CD4-positive, alpha-beta T cell (primary cell): ENCODE data around the gene YY1AP1. TPM values are rescaled to one million over a fixed set of nuclear protein-coding genes. Genes with fewer than 3 reads are reported as not detected.
"Not testable (repeated sequence)": the region's sequence is repeated elsewhere in the genome, so short reads cannot be mapped to it uniquely, and the experiment has no call there.

Experiments
- ATAC-seq: fragments of 200-7000 bp; cut with Tn5 transposase; one replicate; pipeline ENCODE4 v1.10.0; 2022; ENCODE audit warnings: mild to moderate bottlenecking; ENCODE audit not compliant: poor library complexity
- CTCF ChIA-PET: fragments of 350-600 bp; sonication (Branson Sonifier 250); formaldehyde crosslinking; loops from one replicate; lab custom pipeline; 2021; ENCODE audit warnings: antibody characterized with exemption, inconsistent platforms; lab: Charles Lee
- POLR2A ChIA-PET: fragments of 350-600 bp; sonication (Branson Sonifier 250); formaldehyde crosslinking; loops from one replicate; lab custom pipeline; 2021; ENCODE audit warnings: antibody characterized with exemption, inconsistent platforms; lab: Charles Lee
- DNase-seq, 14 experiments: peaks; one replicate each; pipeline ENCODE4 v3.0.0-alpha.2; 2013 to 2020; ENCODE audit warnings: mixed read lengths in 2 of 14
- H3K27ac ChIP-seq, 2 donors: one replicate each; pipeline versions ENCODE4 v1.5.1 to v1.7.0; 2013; ENCODE audit warnings: low read length in 2 of 2, low read depth in 1 of 2, mild to moderate bottlenecking in 1 of 2
- H3K27me3 ChIP-seq, 2 experiments: 1 replicate in 1 of 2; 2 replicates in 1 of 2; pipeline versions ENCODE4 v1.6.1 to v1.7.0; 2013; ENCODE audit warnings: low read length in 2 of 2, control low read depth in 1 of 2, mild to moderate bottlenecking in 1 of 2, moderate library complexity in 1 of 2; ENCODE audit not compliant: insufficient read depth in 2 of 2, control insufficient read depth in 1 of 2
- H3K36me3 ChIP-seq: one replicate; pipeline ENCODE4 v1.6.1; 2013; ENCODE audit warnings: low read length, control low read depth; ENCODE audit not compliant: insufficient read depth
- H3K4me1 ChIP-seq: one replicate; pipeline ENCODE4 v1.6.1; 2013; ENCODE audit warnings: low read length, control low read depth; ENCODE audit not compliant: insufficient read depth
- H3K4me3 ChIP-seq: one replicate; pipeline ENCODE4 v1.5.1; 2013; ENCODE audit warnings: mild to moderate bottlenecking, low read length, moderate library complexity
- H3K9me3 ChIP-seq, 2 experiments: 1 replicate in 1 of 2; 2 replicates in 1 of 2; pipeline versions ENCODE4 v1.6.1 to v1.7.0; 2013; ENCODE audit warnings: low read length in 2 of 2, mild to moderate bottlenecking in 2 of 2, control low read depth in 1 of 2, moderate library complexity in 1 of 2; ENCODE audit not compliant: control insufficient read depth in 1 of 2, insufficient read depth in 1 of 2
- H3K27ac Mint-ChIP-seq: one replicate; pipeline ENCODE4 v1.8.0; 2020; ENCODE audit warnings: mixed read lengths
- H3K27me3 Mint-ChIP-seq: one replicate; pipeline ENCODE4 v1.8.0; 2021; ENCODE audit warnings: mixed read lengths
- H3K36me3 Mint-ChIP-seq: one replicate; pipeline ENCODE4 v1.8.0; 2021; ENCODE audit warnings: low read depth, mixed read lengths
- H3K4me1 Mint-ChIP-seq: one replicate; pipeline ENCODE4 v1.8.0; 2021; ENCODE audit warnings: low read depth, mixed read lengths
- H3K4me3 Mint-ChIP-seq: one replicate; pipeline ENCODE4 v1.8.0; 2020; ENCODE audit warnings: mild to moderate bottlenecking, mixed read lengths
- H3K9me3 Mint-ChIP-seq: one replicate; pipeline ENCODE4 v1.8.0; 2020; ENCODE audit warnings: mixed read lengths
- CTCF ChIP-seq: fragments of 200-600 bp; IDR thresholded peaks from one replicate; pipeline ENCODE4 v1.8.0; 2022; ENCODE audit warnings: antibody characterized with exemption, mild to moderate bottlenecking
- intact Hi-C, 2 experiments: fragments of 100-400 bp; cut with DNase I in 1 of 2; cut with micrococcal nuclease in 1 of 2; formaldehyde crosslinking; loops; one replicate each; pipeline versions ENCODE4 v1.15.1 to v1.9.0; 2023 to 2025; cut with DNase I, micrococcal nuclease
- total RNA-seq, 174 experiments: library from RNA in 2 of 174; stranded (reverse) in 2 of 174; gene quantifications; one replicate each; pipeline ENCODE4 v1.2.3 and lab custom pipeline; 2021 to 2026

The YY1AP1 gene
- total RNA-seq, 2 experiments from 2014 or later, result 71.1 to 81.2 TPM

GRCh38 chr1:155725142-155725541, 36.6 kb upstream of the YY1AP1 start:
- no peak overlapping the region for H3K4me3 Mint-ChIP-seq
- no peak overlapping the region for H3K27ac Mint-ChIP-seq
- Histone ChIP-seq H3K9me3 (no peaks in the 10 kb centered on the region), H3K4me1 (no peaks in the 10 kb centered on the region), H3K36me3 (peaks cover 45% of the 10 kb centered on the region), H3K27me3 (no peaks in the 10 kb centered on the region), H3K27ac (no peak overlapping the region), H3K4me3 (no peak overlapping the region)
- DNase-seq (no peak), ATAC-seq (no peak)
- no peaks in the 10 kb centered on the region for H3K4me1 Mint-ChIP-seq
- intact Hi-C loops, result no loop called here
- no peaks in the 10 kb centered on the region for H3K9me3 Mint-ChIP-seq
- CTCF ChIA-PET, result no interaction called here
- no peak for TF ChIP-seq CTCF
- POLR2A ChIA-PET, result interaction anchor here (0.6 to 0.8 kb wide), 2 partner anchors 20 to 83 kb away, joined by 3 read pairs; no protein-coding TSS in a partner anchor
- no peaks in the 10 kb centered on the region for H3K27me3 Mint-ChIP-seq
- peaks cover 47% of the 10 kb centered on the region for H3K36me3 Mint-ChIP-seq

DNA sequence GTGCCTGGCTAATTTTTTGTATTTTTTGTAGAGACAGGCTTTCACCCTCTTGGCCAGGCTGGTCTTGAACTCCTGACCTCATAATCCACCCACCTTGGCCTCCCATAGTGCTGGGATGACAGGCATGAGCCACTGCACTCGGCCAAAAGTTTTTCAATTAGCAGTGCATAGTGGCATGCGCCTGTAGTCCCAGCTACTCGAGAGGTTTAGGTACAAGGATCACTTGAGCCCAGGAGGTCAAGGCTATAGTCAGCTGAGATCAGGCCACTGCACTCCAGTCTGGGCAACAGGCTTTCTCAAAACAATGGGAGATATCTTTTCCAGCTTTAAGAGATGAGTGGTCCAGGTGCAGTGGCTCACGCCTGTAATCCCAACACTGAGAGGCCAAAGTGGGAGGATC, 31.1 kb upstream of the YY1AP1 start:
- Mint-ChIP-seq H3K27ac (no peak overlapping the region), H3K36me3 (peaks cover 48% of the 10 kb centered on the region), H3K27me3 (no peaks in the 10 kb centered on the region), H3K4me3 (no peak overlapping the region), H3K9me3 (no peaks in the 10 kb centered on the region), H3K4me1 (peaks cover 6% of the 10 kb centered on the region)
- H3K36me3 ChIP-seq, result peaks cover 49% of the 10 kb centered on the region
- intact Hi-C loops, result no loop called here
- no peaks in the 10 kb centered on the region for H3K27me3 ChIP-seq
- ChIA-PET POLR2A (no interaction called here), CTCF (no interaction called here)
- no peak for TF ChIP-seq CTCF
- no peak for DNase-seq
- ATAC-seq, result no peak
- peaks cover 4% of the 10 kb centered on the region for H3K4me1 ChIP-seq
- H3K27ac ChIP-seq, result no peak overlapping the region
- H3K4me3 ChIP-seq, result no peak overlapping the region
- H3K9me3 ChIP-seq, result no peaks in the 10 kb centered on the region

GRCh38 chr1:155718524-155719115, 30.0 kb upstream of the YY1AP1 start:
- H3K36me3 ChIP-seq, result peaks cover 54% of the 10 kb centered on the region
- H3K9me3 ChIP-seq, intact Hi-C loops, H3K4me3 ChIP-seq, H3K4me1 Mint-ChIP-seq, H3K27ac ChIP-seq, H3K27ac Mint-ChIP-seq, ATAC-seq, H3K27me3 ChIP-seq, H3K9me3 Mint-ChIP-seq, H3K4me1 ChIP-seq, H3K27me3 Mint-ChIP-seq, CTCF ChIA-PET, H3K4me3 Mint-ChIP-seq, POLR2A ChIA-PET, DNase-seq: not testable (repeated sequence)
- peaks cover 56% of the 10 kb centered on the region for H3K36me3 Mint-ChIP-seq

DNA sequence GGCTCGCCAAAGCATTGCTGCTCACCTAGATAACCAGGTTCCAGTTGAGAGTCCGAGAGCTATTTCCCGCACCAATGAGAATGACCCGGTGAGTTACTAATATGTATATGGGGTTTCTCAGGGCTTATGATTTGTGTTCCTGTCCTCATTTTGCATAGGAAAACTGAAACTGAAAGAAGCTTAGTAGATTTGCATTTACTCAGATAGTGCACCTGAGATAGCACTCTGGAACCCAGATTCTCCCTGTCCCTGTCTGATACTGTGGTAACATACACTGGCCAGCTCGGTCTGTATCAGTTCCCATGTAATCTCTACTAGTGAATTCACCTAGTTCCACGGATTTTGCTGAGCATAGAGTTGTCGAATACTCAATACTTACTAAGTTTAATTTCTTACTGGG, 28.5 kb upstream of the YY1AP1 start:
- no peak overlapping the region for H3K4me3 Mint-ChIP-seq
- intact Hi-C loops, result no loop called here
- H3K36me3 ChIP-seq, result peaks cover 50% of the 10 kb centered on the region
- ChIA-PET CTCF (no interaction called here), POLR2A (no interaction called here)
- no peaks in the 10 kb centered on the region for H3K9me3 ChIP-seq
- peaks cover 67% of the 10 kb centered on the region for H3K36me3 Mint-ChIP-seq
- H3K27me3 ChIP-seq, result no peaks in the 10 kb centered on the region
- TF ChIP-seq CTCF, result no peak
- peaks cover 4% of the 10 kb centered on the region for H3K4me1 ChIP-seq
- no peaks in the 10 kb centered on the region for H3K9me3 Mint-ChIP-seq
- no peak overlapping the region for H3K4me3 ChIP-seq
- H3K27ac Mint-ChIP-seq, result no peak overlapping the region
- no peak for DNase-seq
- H3K4me1 Mint-ChIP-seq, result peaks cover 10% of the 10 kb centered on the region
- ATAC-seq, result no peak
- H3K27ac ChIP-seq, result no peak overlapping the region
- H3K27me3 Mint-ChIP-seq, result no peaks in the 10 kb centered on the region
